HepG2 (cell line): ENCODE results near the gene UBXN2A. TPM values are rescaled to one million over a fixed set of nuclear protein-coding genes. Genes with fewer than 3 reads are reported as not detected.

ENCODE experiments used
- ATF7 ChIP-seq, 2 experiments: fragments of 450-650 bp in 1 of 2; sonication (generic) in 1 of 2; formaldehyde crosslinking in 1 of 2; IDR thresholded peaks; 2 replicates each; pipeline versions ENCODE4 v1.4.0 to v1.6.1; 2016 to 2020; ENCODE audit warnings: antibody characterized with exemption in 1 of 2, mild to moderate bottlenecking in 1 of 2, missing genetic modification reagents in 1 of 2
- DMTF1 ChIP-seq: sonication (generic); formaldehyde crosslinking; IDR thresholded peaks from 2 replicates; pipeline ENCODE4 v1.4.0; 2020; ENCODE audit warnings: mild to moderate bottlenecking, missing genetic modification reagents
- EP300 ChIP-seq, 3 experiments: sonication (generic) in 1 of 3; formaldehyde crosslinking in 1 of 3; IDR thresholded peaks; 2 replicates each; pipeline versions ENCODE4 v1.5.1 to v1.6.1; 2011 to 2020; ENCODE audit warnings: low read depth in 2 of 3, low read length in 2 of 3, borderline replicate concordance in 1 of 3, improper control_type of control experiment in 1 of 3, mild to moderate bottlenecking in 1 of 3, missing genetic modification reagents in 1 of 3, moderate library complexity in 1 of 3
- FLYWCH1 ChIP-seq: sonication (generic); formaldehyde crosslinking; IDR thresholded peaks from 2 replicates; pipeline ENCODE4 v1.8.1; 2023; ENCODE audit warnings: mild to moderate bottlenecking, missing genetic modification reagents
- HNF4G ChIP-seq, 2 experiments: sonication (generic) in 1 of 2; formaldehyde crosslinking in 1 of 2; IDR thresholded peaks; 2 replicates each; pipeline versions ENCODE4 v1.4.0 to v1.6.1; 2011 to 2020; ENCODE audit warnings: borderline replicate concordance in 2 of 2, low read depth in 2 of 2, mild to moderate bottlenecking in 2 of 2, low read length in 1 of 2, missing genetic modification reagents in 1 of 2, moderate library complexity in 1 of 2
- KAT8 ChIP-seq: IDR thresholded peaks from 2 replicates; pipeline ENCODE4 v1.6.1; 2016; ENCODE audit warnings: missing genetic modification reagents, missing compliant biosample characterization
- LCORL ChIP-seq, 2 experiments: fragments of 450-650 bp in 1 of 2; sonication (generic) in 1 of 2; formaldehyde crosslinking in 1 of 2; IDR thresholded peaks; 2 replicates each; pipeline versions ENCODE4 v1.5.0 to v1.6.1; 2017 to 2020; ENCODE audit warnings: antibody characterized with exemption in 1 of 2, missing genetic modification reagents in 1 of 2
- MED1 ChIP-seq: sonication (generic); formaldehyde crosslinking; IDR thresholded peaks from 2 replicates; pipeline ENCODE4 v1.4.0; 2020; ENCODE audit warnings: missing genetic modification reagents
- MXI1 ChIP-seq: IDR thresholded peaks from 3 replicates; pipeline ENCODE4 v1.6.1; 2012; ENCODE audit warnings: low read depth, low read length, inconsistent platforms, borderline replicate concordance
- NCOR1 ChIP-seq: fragments of 200-600 bp; sonication (generic); IDR thresholded peaks from 2 replicates; pipeline ENCODE4 v1.7.0; 2017; ENCODE audit warnings: antibody characterized with exemption, low read length, borderline replicate concordance
- PAXIP1 ChIP-seq: sonication (generic); formaldehyde crosslinking; conservative IDR thresholded peaks from 2 replicates; pipeline ENCODE4 v1.4.0; 2020; ENCODE audit warnings: mild to moderate bottlenecking, missing genetic modification reagents, moderate library complexity
- PHF8 ChIP-seq: sonication (generic); formaldehyde crosslinking; IDR thresholded peaks from 2 replicates; pipeline ENCODE4 v1.5.0; 2020; ENCODE audit warnings: missing genetic modification reagents
- PPARG ChIP-seq: conservative IDR thresholded peaks from 2 replicates; pipeline ENCODE4 v1.6.1; 2016; ENCODE audit warnings: missing biosample characterization, missing genetic modification reagents
- RARA ChIP-seq: IDR thresholded peaks from 2 replicates; pipeline ENCODE4 v1.6.1; 2016; ENCODE audit warnings: missing genetic modification reagents, missing compliant biosample characterization
- SOX13 ChIP-seq, 3 experiments: fragments of 450-650 bp in 1 of 3; sonication (generic) in 1 of 3; formaldehyde crosslinking in 1 of 3; IDR thresholded peaks in 2 of 3; conservative IDR thresholded peaks in 1 of 3; 2 replicates each; pipeline versions ENCODE4 v1.5.0 to v1.6.1; 2016 to 2020; ENCODE audit warnings: antibody characterized with exemption in 1 of 3, mild to moderate bottlenecking in 1 of 3, missing compliant biosample characterization in 1 of 3, missing genetic modification reagents in 1 of 3, moderate library complexity in 1 of 3
- ZBTB25 ChIP-seq: IDR thresholded peaks from 2 replicates; pipeline ENCODE4 v1.6.1; 2018; ENCODE audit warnings: missing genetic modification reagents
- ZNF614 ChIP-seq: IDR thresholded peaks from 2 replicates; pipeline ENCODE4 v1.6.1; 2018; ENCODE audit warnings: missing biosample characterization, missing genetic modification reagents, inconsistent platforms, borderline replicate concordance
- ZNF644 ChIP-seq: IDR thresholded peaks from 2 replicates; pipeline ENCODE4 v1.6.1; 2016; ENCODE audit warnings: low read depth
- polyA plus RNA-seq, 8 experiments: library from polyadenylated mRNA; depleted of rRNA in 3 of 8; stranded (reverse) in 7 of 8; unstranded in 1 of 8; fragments of >200 nt; fragmentation: Illumina TruSeq in 4 of 8; extraction: Trizol in 4 of 8; gene quantifications; 2 replicates each; pipeline versions ENCODE4 v1.2.1 to v1.2.3, GENCODE V29; 2011 to 2016; ENCODE audit warnings: low read depth in 4 of 8, missing spikeins in 1 of 8, mixed read lengths in 1 of 8; ENCODE audit not compliant: insufficient read depth in 1 of 8
- total RNA-seq, 5 experiments: library from RNA; depleted of rRNA; stranded (reverse); fragments of >200 nt; fragmentation: Illumina TruSeq; extraction: Trizol; gene quantifications; 2 replicates each; pipeline ENCODE4 v1.2.3, GENCODE V29; 2016; ENCODE audit warnings: low read depth in 1 of 5

UBXN2A gene
- total and polyA plus RNA-seq, 2 of the 13 experiments (the other 11 are each of a cell fraction or from before 2014, with no cell fraction given), result 8.3 to 20.9 TPM

- peak; percentile 13; the same call in 1 of the 2 replicates for TF ChIP-seq HNF4G (IDR thresholded peaks at IDR 0.05; ENCODE audit: borderline replicate concordance, low read depth, low read length)
- TF ChIP-seq HNF4G (CRISPR knock-in tag; IDR thresholded peaks at IDR 0.05; ENCODE audit: borderline replicate concordance, low read depth), result no peak
- 0 out of 4 replicates have a peak, but pooled peaks of 1 of the 2 experiments have one; percentile 4 for TF ChIP-seq EP300 (IDR thresholded peaks at IDR 0.05; ENCODE audit: low read depth in 2 of 2, low read length in 2 of 2)
- TF ChIP-seq EP300 (CRISPR knock-in tag; IDR thresholded peaks at IDR 0.05; ENCODE audit: borderline replicate concordance), result no peak
- peak; percentile 48; the same call in 1 of the 2 replicates for TF ChIP-seq ATF7 (IDR thresholded peaks at IDR 0.05)
- TF ChIP-seq ATF7 (CRISPR knock-in tag; IDR thresholded peaks at IDR 0.05), result no peak
- TF ChIP-seq DMTF1 (CRISPR knock-in tag), result no peak
- peak; percentile 17; the same call in 1 of the 2 replicates for TF ChIP-seq MED1 (CRISPR knock-in tag)
- peak; percentile 37; the same call in 1 of the 3 replicates for TF ChIP-seq MXI1
- no peak for TF ChIP-seq ZNF644 (CRISPR knock-in tag)
- TF ChIP-seq ZNF614 (CRISPR knock-in tag), result no peak; the same call in 1 of the 2 replicates
- TF ChIP-seq FLYWCH1, result no peak
- TF ChIP-seq LCORL (IDR thresholded peaks at IDR 0.05), result peak; percentile 7; the same call in 1 of the 2 replicates
- 0 out of 2 replicates have a peak, but pooled peaks have one; percentile 37 for TF ChIP-seq LCORL (CRISPR knock-in tag; IDR thresholded peaks at IDR 0.05)
- TF ChIP-seq PHF8 (CRISPR knock-in tag), result no peak
- no peak for TF ChIP-seq SOX13 (IDR thresholded peaks at IDR 0.05)
- peak in 1 of 2 experiments; percentile 45; a peak in 1 of 4 replicates for TF ChIP-seq SOX13 (CRISPR knock-in tag; conservative IDR thresholded peaks at IDR 0.05 in 1 of 2, IDR thresholded peaks at IDR 0.05 in 1 of 2)
- peak; percentile 71; the same call in 1 of the 2 replicates for TF ChIP-seq ZBTB25 (CRISPR knock-in tag)
- TF ChIP-seq NCOR1, result 0 out of 2 replicates have a peak, but pooled peaks have one; percentile 16
- TF ChIP-seq PAXIP1, result peak; percentile 77
- TF ChIP-seq RARA (CRISPR knock-in tag), result peak; percentile 72
- 0 out of 2 replicates have a peak, but pooled peaks have one; percentile 29 for TF ChIP-seq KAT8 (CRISPR knock-in tag)
- TF ChIP-seq PPARG (CRISPR knock-in tag), result 0 out of 2 replicates have a peak, but pooled peaks have one; percentile 42
Measured at GRCh38 chr2:24045511-24046508, 105.5 kb downstream of the UBXN2A start (continued).
